DND-41 (cell line): ENCODE results near the gene MTERF2.

ENCODE experiments used
- CTCF ChIP-seq: IDR thresholded peaks from 2 replicates; pipeline ENCODE4 v1.5.1; 2012; ENCODE audit warnings: borderline replicate concordance, low read length, moderate library complexity, mild to moderate bottlenecking; ENCODE audit not compliant: poor library complexity, severe bottlenecking; ENCODE audit errors: extremely low read depth
- EZH2 ChIP-seq: IDR thresholded peaks from 3 replicates; pipeline ENCODE4 v1.6.1; 2012; ENCODE audit warnings: borderline replicate concordance, low read depth, mild to moderate bottlenecking, moderate library complexity, low read length, inconsistent platforms; ENCODE audit not compliant: severe bottlenecking

- TF ChIP-seq CTCF, result peak; percentile 32
- TF ChIP-seq EZH2, result no peak
Observed at GRCh38 chr12:106956048-106956578, 30.8 kb downstream of the MTERF2 start.
